OCI-LY1 (cell line): ENCODE results near the gene CHN2.

Source experiments
- EZH2 ChIP-seq: fragments of 200-600 bp; sonication (generic), shearing (Covaris generic); IDR thresholded peaks from 2 replicates; pipeline ENCODE4 v1.8.0; 2017; ENCODE audit warnings: borderline replicate concordance, mixed run types, mild to moderate bottlenecking, antibody characterized with exemption, low read length, moderate library complexity, mixed read lengths
- TF ChIP-seq, protein P1 (sequence below): fragments of 200-600 bp; sonication (generic), shearing (Covaris generic); IDR thresholded peaks from 2 replicates; pipeline ENCODE4 v1.5.1; 2017; ENCODE audit warnings: mild to moderate bottlenecking, antibody characterized with exemption, low read length, moderate library complexity, mixed read lengths

DNA sequence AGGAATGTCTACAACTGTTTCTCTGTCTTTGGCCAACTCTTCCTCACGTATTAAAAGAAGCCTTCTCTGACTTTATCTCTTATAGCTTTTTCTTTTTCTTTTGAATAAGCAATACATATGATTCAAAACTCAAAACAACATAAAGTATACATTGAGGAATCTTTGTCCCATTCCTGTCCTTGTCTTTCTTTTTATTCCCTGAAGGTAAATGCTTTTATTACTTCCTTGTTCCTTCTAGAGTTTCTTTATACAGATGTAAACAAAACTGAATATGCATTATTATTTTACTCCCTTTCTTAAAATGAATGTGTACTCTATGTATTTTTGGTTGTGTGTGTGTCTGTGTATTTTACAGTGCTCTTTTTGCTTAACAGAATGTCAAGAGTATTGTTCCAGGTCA lies 170.1 kb downstream of the CHN2 start:
- TF ChIP-seq EZH2: no peak
- TF ChIP-seq, protein P1, sequence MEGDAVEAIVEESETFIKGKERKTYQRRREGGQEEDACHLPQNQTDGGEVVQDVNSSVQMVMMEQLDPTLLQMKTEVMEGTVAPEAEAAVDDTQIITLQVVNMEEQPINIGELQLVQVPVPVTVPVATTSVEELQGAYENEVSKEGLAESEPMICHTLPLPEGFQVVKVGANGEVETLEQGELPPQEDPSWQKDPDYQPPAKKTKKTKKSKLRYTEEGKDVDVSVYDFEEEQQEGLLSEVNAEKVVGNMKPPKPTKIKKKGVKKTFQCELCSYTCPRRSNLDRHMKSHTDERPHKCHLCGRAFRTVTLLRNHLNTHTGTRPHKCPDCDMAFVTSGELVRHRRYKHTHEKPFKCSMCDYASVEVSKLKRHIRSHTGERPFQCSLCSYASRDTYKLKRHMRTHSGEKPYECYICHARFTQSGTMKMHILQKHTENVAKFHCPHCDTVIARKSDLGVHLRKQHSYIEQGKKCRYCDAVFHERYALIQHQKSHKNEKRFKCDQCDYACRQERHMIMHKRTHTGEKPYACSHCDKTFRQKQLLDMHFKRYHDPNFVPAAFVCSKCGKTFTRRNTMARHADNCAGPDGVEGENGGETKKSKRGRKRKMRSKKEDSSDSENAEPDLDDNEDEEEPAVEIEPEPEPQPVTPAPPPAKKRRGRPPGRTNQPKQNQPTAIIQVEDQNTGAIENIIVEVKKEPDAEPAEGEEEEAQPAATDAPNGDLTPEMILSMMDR: no peak
